Stimulated activated CD4-positive, alpha-beta T cell treated with anti-CD3 and anti-CD28 coated beads, Interleukin-2, amount 100 ng/mL, for 4 hours (primary cell): ENCODE data around the gene SALL4.
A peak's percentile ranks its signal among the peaks of the same experiment; 100 is the strongest.
"Not testable (repeated sequence)": the region's sequence is repeated elsewhere in the genome, so short reads cannot be mapped to it uniquely, and the experiment has no call there.

Experiments used
- DNase-seq: peaks from one replicate; pipeline ENCODE4 v3.0.0-alpha.2; 2020; ENCODE audit warnings: low read depth

The SALL4 gene

GRCh38 chr20:51801122-51801822 lies 1.0 kb downstream of the SALL4 start:
- DNase-seq, result no peak

- DNase-seq, result no peak
Observed at GRCh38 chr20:51800872-51801121, 1.5 kb downstream of the SALL4 start.

- DNase-seq, result peak; percentile 33
Observed at GRCh38 chr20:51800060-51800871, 2.1 kb downstream of the SALL4 start.

GRCh38 chr20:51799401-51799860 lies 2.9 kb downstream of the SALL4 start:
- DNase-seq, result no peak

GRCh38 chr20:51797357-51798025 lies 4.8 kb downstream of the SALL4 start:
- no peak for DNase-seq

- DNase-seq, result no peak
Observed at GRCh38 chr20:51796340-51796739, 6.0 kb downstream of the SALL4 start.

- no peak for DNase-seq
Observed at GRCh38 chr20:51792960-51793359, 9.4 kb downstream of the SALL4 start.

- no peak for DNase-seq
Observed at GRCh38 chr20:51791626-51792025, 10.7 kb downstream of the SALL4 start.

- no peak for DNase-seq
Observed at GRCh38 chr20:51790256-51790655, 12.1 kb downstream of the SALL4 start.

GRCh38 chr20:51789434-51789833 lies 12.9 kb downstream of the SALL4 start:
- no peak for DNase-seq

- DNase-seq, result no peak
Observed at GRCh38 chr20:51788822-51789221, 13.5 kb downstream of the SALL4 start.

- no peak for DNase-seq
Observed at GRCh38 chr20:51784299-51784698, 18.0 kb downstream of the SALL4 start.

GRCh38 chr20:51778229-51778759 lies 24.0 kb downstream of the SALL4 start:
- not testable (repeated sequence) for DNase-seq

GRCh38 chr20:51775241-51775640 lies 27.1 kb downstream of the SALL4 start:
- no peak for DNase-seq

GRCh38 chr20:51772236-51772635 lies 30.1 kb downstream of the SALL4 start:
- no peak for DNase-seq

- DNase-seq, result no peak
Observed at GRCh38 chr20:51769976-51770615, 32.2 kb downstream of the SALL4 start.

- no peak for DNase-seq
Observed at GRCh38 chr20:51768759-51769517, 33.4 kb downstream of the SALL4 start.

- DNase-seq, result no peak
Observed at GRCh38 chr20:51767867-51768758, 34.2 kb downstream of the SALL4 start, which contains the start of gene ATP9A. Gene ATP9A (minus strand): TSS chr20:51768390. CDS start chr20:51768369, 21 bp downstream.

GRCh38 chr20:51766994-51767866 lies 35.1 kb downstream of the SALL4 start:
- peak; percentile 24 for DNase-seq
